Upper lobe of left lung (tissue), 6 donors: ENCODE results near the gene PLEKHM2. TPM values are rescaled to one million over a fixed set of nuclear protein-coding genes. Genes with fewer than 3 reads are reported as not detected.

Experiments used
- ATAC-seq, 2 donors: fragments of 200-7000 bp; cut with Tn5 transposase; one replicate each; pipeline ENCODE4 v1.9.1; 2022; ENCODE audit warnings: mild to moderate bottlenecking in 2 of 2, moderate library complexity in 2 of 2; ENCODE audit not compliant: low FRiP score in 2 of 2
- DNase-seq, 2 donors: peaks; one replicate each; pipeline ENCODE4 v3.0.0-alpha.2; 2019 to 2020
- H3K27ac ChIP-seq, 4 donors: fragments of 200-600 bp; sonication (generic); one replicate each; pipeline ENCODE4 v1.5.1; 2016 to 2019
- H3K27me3 ChIP-seq, 4 donors: fragments of 200-600 bp; sonication (generic); one replicate each; pipeline ENCODE4 v1.5.1; 2017 to 2019
- H3K36me3 ChIP-seq, 4 donors: fragments of 200-600 bp; sonication (generic); one replicate each; pipeline ENCODE4 v1.5.1; 2016 to 2019
- H3K4me1 ChIP-seq, 4 donors: fragments of 200-600 bp; sonication (generic); one replicate each; pipeline ENCODE4 v1.5.1; 2018 to 2019
- H3K4me3 ChIP-seq, 4 donors: fragments of 200-600 bp; sonication (generic); one replicate each; pipeline ENCODE4 v1.5.1; 2017 to 2019; ENCODE audit warnings: mild to moderate bottlenecking in 2 of 4, moderate library complexity in 1 of 4
- H3K9me3 ChIP-seq, 4 donors: fragments of 200-600 bp; sonication (generic); one replicate each; pipeline ENCODE4 v1.5.1; 2018 to 2019
- EP300 ChIP-seq, 4 donors: sonication (generic); formaldehyde crosslinking; IDR thresholded peaks; one replicate each; pipeline ENCODE4 v1.5.1; 2017; ENCODE audit warnings: antibody characterized with exemption in 4 of 4, control low read depth in 2 of 4
- POLR2A ChIP-seq, 4 donors: fragments of 450-650 bp; IDR thresholded peaks; one replicate each; pipeline ENCODE4 v1.5.1; 2016 to 2017; ENCODE audit warnings: antibody characterized with exemption in 4 of 4, mild to moderate bottlenecking in 2 of 4
- POLR2AphosphoS5 ChIP-seq, 2 donors: sonication (generic); formaldehyde crosslinking; IDR thresholded peaks; one replicate each; pipeline ENCODE4 v1.5.1; 2017; ENCODE audit warnings: antibody characterized with exemption in 2 of 2
- WGBS, 2 donors: methylation state at CpG; one replicate each; pipeline ENCODE4 v1.1.5; 2017 to 2018; 5-methylcytosine and 5-hydroxymethylcytosine counted together
- total RNA-seq, 6 donors: library from RNA; depleted of rRNA in 4 of 6; stranded (reverse); fragments of >200 nt in 4 of 6; gene quantifications; one replicate each; pipeline versions ENCODE4 v1.1.0 to v1.2.1, GENCODE V29; 2016 to 2021
- TF ChIP-seq, protein P1 (sequence below), 6 experiments: fragments of 450-650 bp in 4 of 6; fragments of 200-600 bp in 2 of 6; sonication (generic) in 2 of 6; IDR thresholded peaks; one replicate each; pipeline ENCODE4 v1.5.1; 2016 to 2019; ENCODE audit warnings: antibody characterized with exemption in 6 of 6
- donor health status: DM: no; HTN: no; CAD: no; lungs with moderate emphysema.
- donor health status: DM: no; HTN: yes; CAD: no; lungs with severe emphysema.

Gene PLEKHM2
- total RNA-seq, 6 donors from 2014 or later = 50.3 to 120 (median 83.3) TPM

DNA sequence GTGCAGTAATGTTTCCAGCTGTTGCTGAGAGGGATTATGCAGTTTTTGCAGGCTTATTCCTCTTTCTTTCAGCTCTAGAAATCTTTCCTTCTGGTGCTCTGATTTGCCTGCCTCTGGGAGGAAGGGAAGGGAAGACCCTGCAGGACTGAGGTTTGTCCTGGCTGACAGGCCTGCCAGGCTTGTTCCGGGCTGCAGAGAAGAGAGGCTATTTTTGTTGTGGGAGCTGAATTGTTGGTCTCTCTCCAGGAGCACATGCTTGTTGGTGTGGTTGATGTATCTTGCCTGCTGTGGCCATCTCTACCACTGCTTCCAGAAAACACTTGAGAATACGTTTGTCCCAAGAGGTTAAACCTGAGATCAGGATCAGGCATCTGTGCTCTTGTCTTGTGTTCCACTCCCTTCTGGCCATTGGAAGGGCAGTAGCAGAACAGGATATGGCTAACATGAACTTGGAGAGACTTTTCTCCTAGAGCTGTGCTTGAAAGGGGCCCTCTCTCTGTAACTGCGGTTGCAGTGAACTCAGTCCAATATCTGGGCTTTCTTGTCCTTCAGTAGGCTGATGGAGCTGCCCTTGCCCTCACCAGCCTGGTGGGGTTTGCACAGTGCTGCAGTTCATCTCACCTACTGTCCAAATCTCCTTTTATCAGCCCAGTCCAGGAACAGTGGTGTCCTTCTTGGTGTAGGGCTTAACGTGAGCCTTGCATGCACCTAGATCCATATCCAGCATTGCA lies 30.5 kb downstream of the PLEKHM2 start:
- DNase-seq (no peak), ATAC-seq (peak; percentile 32 to 39)
- WGBS, 2 donors = 46 to 63% methylated on average over 2 to 4 of the region's 4 CpGs

DNA sequence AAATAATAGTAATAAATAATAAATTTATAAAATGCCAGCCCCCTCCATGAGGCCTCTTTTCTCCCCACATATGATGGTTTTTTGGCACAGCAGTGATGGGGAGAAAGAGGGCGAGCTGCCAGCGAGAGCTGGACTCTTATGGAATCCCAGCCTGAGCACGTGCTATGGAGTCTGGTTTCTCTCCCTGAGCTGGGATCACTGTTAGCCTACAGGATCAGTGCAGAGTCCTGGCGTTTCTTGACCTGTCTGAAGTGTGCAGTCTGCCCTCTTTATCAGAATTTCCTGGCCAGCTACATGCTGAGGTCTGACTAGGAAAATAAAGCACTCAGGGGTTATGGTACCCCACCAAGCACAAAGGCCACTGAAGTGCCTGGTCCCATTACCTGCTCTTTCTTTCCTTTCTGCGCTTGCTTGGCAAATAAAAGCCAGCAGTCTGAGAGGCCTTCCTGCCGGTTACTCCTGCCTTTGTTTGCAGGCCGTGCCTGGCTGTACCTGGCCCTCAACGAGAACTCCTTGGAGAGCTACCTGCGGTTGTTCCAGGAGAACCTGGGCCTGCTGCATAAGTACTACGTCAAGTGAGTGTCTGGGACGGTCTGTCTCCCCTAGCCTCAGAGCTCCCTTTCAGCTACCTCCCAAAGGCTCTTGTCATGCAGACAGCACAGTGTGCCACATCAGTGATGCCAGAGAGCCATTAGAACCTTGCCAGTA lies 33.5 kb downstream of the PLEKHM2 start:
- no peaks in the 10 kb centered on the region for H3K9me3 ChIP-seq
- H3K36me3 ChIP-seq = peaks cover 11 to 67% (median 51%) of the 10 kb centered on the region in 4 donors
- peak in 1 of 2 donors; percentile 87 for DNase-seq
- peak; percentile 44 to 73 for ATAC-seq
- no peaks in the 10 kb centered on the region for H3K27me3 ChIP-seq
- TF ChIP-seq, protein P1, sequence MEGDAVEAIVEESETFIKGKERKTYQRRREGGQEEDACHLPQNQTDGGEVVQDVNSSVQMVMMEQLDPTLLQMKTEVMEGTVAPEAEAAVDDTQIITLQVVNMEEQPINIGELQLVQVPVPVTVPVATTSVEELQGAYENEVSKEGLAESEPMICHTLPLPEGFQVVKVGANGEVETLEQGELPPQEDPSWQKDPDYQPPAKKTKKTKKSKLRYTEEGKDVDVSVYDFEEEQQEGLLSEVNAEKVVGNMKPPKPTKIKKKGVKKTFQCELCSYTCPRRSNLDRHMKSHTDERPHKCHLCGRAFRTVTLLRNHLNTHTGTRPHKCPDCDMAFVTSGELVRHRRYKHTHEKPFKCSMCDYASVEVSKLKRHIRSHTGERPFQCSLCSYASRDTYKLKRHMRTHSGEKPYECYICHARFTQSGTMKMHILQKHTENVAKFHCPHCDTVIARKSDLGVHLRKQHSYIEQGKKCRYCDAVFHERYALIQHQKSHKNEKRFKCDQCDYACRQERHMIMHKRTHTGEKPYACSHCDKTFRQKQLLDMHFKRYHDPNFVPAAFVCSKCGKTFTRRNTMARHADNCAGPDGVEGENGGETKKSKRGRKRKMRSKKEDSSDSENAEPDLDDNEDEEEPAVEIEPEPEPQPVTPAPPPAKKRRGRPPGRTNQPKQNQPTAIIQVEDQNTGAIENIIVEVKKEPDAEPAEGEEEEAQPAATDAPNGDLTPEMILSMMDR (IDR thresholded peaks at IDR 0.05) = no peak
- TF ChIP-seq EP300 (IDR thresholded peaks at IDR 0.05) = no peak
- TF ChIP-seq POLR2AphosphoS5 (IDR thresholded peaks at IDR 0.05) = peak in 1 of 2 donors; percentile 24
- TF ChIP-seq POLR2A (IDR thresholded peaks at IDR 0.05) = peak in 1 of 4 donors; percentile 11
- peak overlapping the region; percentile 34 to 78 (median 72) for H3K27ac ChIP-seq
- H3K4me1 ChIP-seq = peaks cover 31 to 43% (median 36%) of the 10 kb centered on the region in 4 donors
- no peak overlapping the region for H3K4me3 ChIP-seq
- 75 to 76% methylated on average over 11 of the region's 11 CpGs for WGBS, 2 donors

More for the DNA sequence above, 30.5 kb downstream of the PLEKHM2 start:
- H3K4me1 ChIP-seq = peaks cover 31 to 47% (median 36%) of the 10 kb centered on the region in 4 donors
- TF ChIP-seq, protein P1 (IDR thresholded peaks at IDR 0.05) = no peak
- TF ChIP-seq POLR2AphosphoS5 (IDR thresholded peaks at IDR 0.05) = peak; percentile 26 to 67
- peak in 1 of 4 donors; percentile 54 for TF ChIP-seq EP300 (IDR thresholded peaks at IDR 0.05)
- TF ChIP-seq POLR2A (IDR thresholded peaks at IDR 0.05) = no peak
- H3K27ac ChIP-seq = peak overlapping the region in 3 of 4 donors; percentile 53 to 73 (median 61)
- no peak overlapping the region for H3K4me3 ChIP-seq
- H3K36me3 ChIP-seq = peaks cover 5 to 39% (median 30%) of the 10 kb centered on the region in 4 donors
- no peaks in the 10 kb centered on the region for H3K27me3 ChIP-seq
- H3K9me3 ChIP-seq = no peaks in the 10 kb centered on the region

DNA sequence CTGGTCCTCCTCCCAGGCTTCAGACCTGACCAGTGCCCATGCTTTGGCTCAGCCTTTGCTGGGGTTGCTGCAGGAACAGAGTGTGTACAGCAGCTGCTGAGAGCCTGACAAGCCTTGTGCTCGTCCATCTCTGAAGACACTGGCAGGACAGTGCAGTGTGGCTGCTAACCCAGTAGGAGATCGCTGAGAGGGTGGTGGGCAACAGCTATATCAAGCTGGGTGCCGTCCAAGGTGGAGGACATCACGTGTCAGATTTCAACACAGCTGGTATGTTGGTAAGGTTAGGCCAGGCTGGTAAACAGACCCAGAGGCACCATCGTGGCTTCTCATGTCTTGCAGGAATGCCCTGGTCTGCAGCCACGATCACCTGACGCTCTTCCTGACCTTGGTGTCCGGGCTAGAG lies 34.1 kb downstream of the PLEKHM2 start:
- no peaks in the 10 kb centered on the region for H3K9me3 ChIP-seq
- H3K27me3 ChIP-seq = no peaks in the 10 kb centered on the region
- TF ChIP-seq POLR2AphosphoS5 (IDR thresholded peaks at IDR 0.05) (peak in 1 of 2 donors; percentile 6), EP300 (IDR thresholded peaks at IDR 0.05) (peak in 1 of 4 donors; percentile 18), POLR2A (IDR thresholded peaks at IDR 0.05) (peak in 1 of 4 donors; percentile 9)
- TF ChIP-seq, protein P1 (IDR thresholded peaks at IDR 0.05) = no peak
- H3K4me1 ChIP-seq = peaks cover 31 to 41% (median 36%) of the 10 kb centered on the region in 4 donors
- DNase-seq (peak in 1 of 2 donors; percentile 66), ATAC-seq (peak; percentile 10 to 12)
- 76 to 92% methylated on average over 5 to 8 of the region's 8 CpGs for WGBS, 2 donors
- no peak overlapping the region for H3K4me3 ChIP-seq
- H3K36me3 ChIP-seq = peaks cover 11 to 73% (median 56%) of the 10 kb centered on the region in 4 donors
- peak overlapping the region; percentile 34 to 78 (median 72) for H3K27ac ChIP-seq

DNA sequence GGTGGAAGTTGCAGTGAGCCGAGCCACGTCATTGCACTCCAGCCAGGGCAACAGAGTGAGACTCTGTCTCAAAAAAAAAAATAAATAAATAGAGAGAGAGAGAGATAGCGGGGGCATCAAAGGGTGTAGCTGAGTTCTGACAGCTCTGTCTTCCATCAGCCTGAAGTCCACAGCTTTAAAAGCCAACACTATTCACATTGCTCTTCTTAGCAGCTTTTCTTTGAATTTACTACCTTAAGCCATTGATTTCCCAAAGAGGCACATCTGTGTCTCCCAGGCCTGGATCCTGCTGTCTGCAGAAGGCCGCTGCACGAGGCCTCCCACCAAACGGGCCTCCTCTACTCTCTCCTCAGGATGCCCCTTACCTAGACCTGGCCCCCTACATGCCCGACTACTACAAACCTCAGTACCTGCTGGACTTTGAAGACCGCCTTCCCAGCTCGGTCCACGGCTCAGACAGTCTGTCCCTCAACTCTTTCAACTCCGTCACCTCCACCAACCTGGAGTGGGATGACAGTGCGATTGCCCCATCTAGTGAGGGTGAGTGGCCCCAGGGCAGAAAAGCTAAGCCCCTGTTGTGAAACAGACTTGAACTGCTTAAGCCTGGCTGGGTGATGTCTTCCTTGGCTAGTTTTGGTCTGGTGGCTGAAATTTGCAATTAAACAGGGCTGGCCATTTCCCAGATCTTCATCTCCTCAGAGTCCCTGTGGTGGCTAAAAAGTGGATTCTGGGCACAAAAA lies 35.4 kb downstream of the PLEKHM2 start:
- Histone ChIP-seq H3K27ac (peak overlapping the region in 1 of 4 donors; percentile 5), H3K4me3 (no peak overlapping the region), H3K36me3 (peaks cover 11 to 81% (median 65%) of the 10 kb centered on the region in 4 donors), H3K27me3 (no peaks in the 10 kb centered on the region), H3K9me3 (no peaks in the 10 kb centered on the region), H3K4me1 (peaks cover 25 to 34% (median 29%) of the 10 kb centered on the region in 4 donors)
- TF ChIP-seq POLR2A (IDR thresholded peaks at IDR 0.05) (no peak), POLR2AphosphoS5 (IDR thresholded peaks at IDR 0.05) (no peak), EP300 (IDR thresholded peaks at IDR 0.05) (no peak)
- TF ChIP-seq, protein P1 (IDR thresholded peaks at IDR 0.05) = no peak
- no peak for ATAC-seq
- no peak for DNase-seq
- WGBS, 2 donors = 92 to 94% methylated on average over 12 of the region's 12 CpGs
